IMR-90 (cell line): ENCODE measurements around the gene FCGR2B. TPM values are rescaled to one million over a fixed set of nuclear protein-coding genes. Genes with fewer than 3 reads are reported as not detected.
"Not testable (repeated sequence)": the region's sequence is repeated elsewhere in the genome, so short reads cannot be mapped to it uniquely, and the experiment has no call there.

Experiments used
- ATAC-seq: fragments of 200-7000 bp; cut with Tn5 transposase; 2 replicates; pipeline ENCODE4 v1.9.1; 2020; ENCODE audit warnings: low read depth, mild to moderate bottlenecking, moderate library complexity
- BruUV-seq: library from RNA; stranded (reverse); fragments of 400-500 nt; replicated peaks from 2 replicates; lab custom pipeline; 2021; lab: Mats Ljungman, UMichigan
- CTCF ChIA-PET: fragments of 300-600 bp; formaldehyde crosslinking; extraction: SDS; loops from one replicate; lab custom pipeline; 2021; ENCODE audit warnings: antibody characterized with exemption; lab: Yijun Ruan, JAX
- POLR2A ChIA-PET: fragments of 300-600 bp; sonication (Branson Sonifier 250); formaldehyde crosslinking; loops from one replicate; lab custom pipeline; 2022; ENCODE audit warnings: antibody characterized with exemption; ENCODE audit not compliant: unreplicated experiment; lab: Charles Lee
- DNase-seq: peaks from one replicate; pipeline ENCODE4 v3.0.0; 2013
- H2AFZ ChIP-seq: replicated peaks from 2 replicates; pipeline ENCODE3; 2013; ENCODE audit warnings: low read length, mild to moderate bottlenecking; ENCODE audit not compliant: poor library complexity
- H2AK5ac ChIP-seq: 2 replicates; pipeline ENCODE4 v1.6.1; 2013; ENCODE audit warnings: low read depth, low read length, inconsistent platforms
- H2AK9ac ChIP-seq: replicated peaks from 2 replicates; pipeline ENCODE3; 2013; ENCODE audit warnings: mild to moderate bottlenecking, low read depth, low read length, moderate library complexity; ENCODE audit not compliant: poor library complexity
- H2BK120ac ChIP-seq: 2 replicates; pipeline ENCODE4 v1.6.1; 2013; ENCODE audit warnings: low read depth, low read length, inconsistent platforms
- H2BK15ac ChIP-seq: 3 replicates; pipeline ENCODE4 v1.6.1; 2013; ENCODE audit warnings: low read depth, low read length, inconsistent platforms
- H2BK20ac ChIP-seq: 2 replicates; pipeline ENCODE4 v1.6.1; 2013; ENCODE audit warnings: low read depth, mild to moderate bottlenecking, inconsistent platforms, low read length, moderate library complexity
- H2BK5ac ChIP-seq: 2 replicates; pipeline ENCODE4 v1.6.1; 2013; ENCODE audit warnings: mild to moderate bottlenecking, low read depth, low read length, inconsistent platforms; ENCODE audit not compliant: poor library complexity, severe bottlenecking
- H3K14ac ChIP-seq: replicated peaks from 2 replicates; pipeline ENCODE4 v1.6.1; 2013; ENCODE audit warnings: low read depth, low read length, inconsistent platforms
- H3K18ac ChIP-seq: 2 replicates; pipeline ENCODE4 v1.6.1; 2013; ENCODE audit warnings: low read depth, low read length, control low read depth
- H3K23ac ChIP-seq: 2 replicates; pipeline ENCODE4 v1.6.1; 2013; ENCODE audit warnings: low read depth, low read length, inconsistent platforms
- H3K27ac ChIP-seq: 2 replicates; pipeline ENCODE4 v1.5.1; 2013; ENCODE audit warnings: mild to moderate bottlenecking, control low read depth, low read length; ENCODE audit not compliant: insufficient read depth
- H3K27me3 ChIP-seq: 2 replicates; pipeline ENCODE4 v1.6.1; 2013; ENCODE audit warnings: low read length; ENCODE audit not compliant: control insufficient read depth, insufficient read depth
- H3K36me3 ChIP-seq: 2 replicates; pipeline ENCODE4 v1.6.1; 2013; ENCODE audit warnings: low read length, mixed read lengths; ENCODE audit not compliant: control insufficient read depth, insufficient read depth
- H3K4ac ChIP-seq: 2 replicates; pipeline ENCODE4 v1.6.1; 2013; ENCODE audit warnings: low read depth, low read length, inconsistent platforms
- H3K4me1 ChIP-seq: 2 replicates; pipeline ENCODE4 v1.6.1; 2013; ENCODE audit warnings: low read length, mixed read lengths; ENCODE audit not compliant: control insufficient read depth, insufficient read depth
- H3K4me2 ChIP-seq: 2 replicates; pipeline ENCODE4 v1.6.1; 2013; ENCODE audit warnings: low read depth, mild to moderate bottlenecking, control low read depth, low read length, moderate library complexity
- H3K4me3 ChIP-seq: 2 replicates; pipeline ENCODE4 v1.5.1; 2013; ENCODE audit warnings: low read depth, mild to moderate bottlenecking, control low read depth, low read length, moderate library complexity; ENCODE audit not compliant: insufficient read depth
- H3K56ac ChIP-seq: 2 replicates; pipeline ENCODE4 v1.6.1; 2013; ENCODE audit warnings: low read length, inconsistent platforms; ENCODE audit not compliant: insufficient read depth; ENCODE audit errors: extremely low read depth
- H3K79me1 ChIP-seq, 2 experiments: 2 replicates each; pipeline ENCODE4 v1.6.1; 2013; ENCODE audit warnings: low read length in 2 of 2, inconsistent platforms in 1 of 2, low read depth in 1 of 2
- H3K9ac ChIP-seq: 2 replicates; pipeline ENCODE4 v1.6.1; 2013; ENCODE audit warnings: low read depth, low read length, control low read depth
- H3K9me1 ChIP-seq: 2 replicates; pipeline ENCODE4 v1.6.1; 2013; ENCODE audit warnings: low read length, inconsistent platforms; ENCODE audit not compliant: insufficient read depth
- H3K9me3 ChIP-seq: 2 replicates; pipeline ENCODE4 v1.6.1; 2013; ENCODE audit warnings: low read length; ENCODE audit not compliant: control insufficient read depth, insufficient read depth
- H4K20me1 ChIP-seq: 2 replicates; pipeline ENCODE4 v1.6.1; 2013; ENCODE audit warnings: low read length, inconsistent platforms; ENCODE audit not compliant: insufficient read depth
- H4K5ac ChIP-seq: 2 replicates; pipeline ENCODE4 v1.6.1; 2013; ENCODE audit warnings: mild to moderate bottlenecking, low read depth, low read length, control low read depth
- H4K8ac ChIP-seq, 2 experiments: 2 replicates each; pipeline ENCODE4 v1.6.1; 2013; ENCODE audit warnings: low read depth in 2 of 2, low read length in 2 of 2, control low read depth in 1 of 2, inconsistent platforms in 1 of 2
- H4K91ac ChIP-seq: 2 replicates; pipeline ENCODE4 v1.6.1; 2013; ENCODE audit warnings: low read depth, low read length, inconsistent platforms; ENCODE audit not compliant: insufficient read depth
- WGBS, 2 experiments: methylation state at CpG; one replicate each; pipeline versions ENCODE4 v1.1.5 to v1.1.7; 2013; ENCODE audit warnings: missing lambda C conversion rate in 2 of 2; ENCODE audit not compliant: insufficient read length in 1 of 2; ENCODE audit errors: extremely low coverage in 2 of 2; 5-methylcytosine and 5-hydroxymethylcytosine counted together
- dilution Hi-C: fragments of 300-500 bp; cut with HindIII; formaldehyde crosslinking; loops from one replicate; pipeline ENCODE4 v1.14.3; 2018; ENCODE audit warnings: low sequenced_read_pairs; ENCODE audit not compliant: unreplicated experiment
- in situ Hi-C: fragments of 300-500 bp; cut with MboI; formaldehyde crosslinking; loops from 3 replicates; pipeline ENCODE4 v1.14.3; 2019; ENCODE audit warnings: low sequenced_read_pairs, inconsistent platforms, mixed read lengths
- intact Hi-C: fragments of 100-400 bp; cut with micrococcal nuclease; formaldehyde crosslinking; loops from 2 replicates; pipeline ENCODE4 v1.10.0; 2022
- polyA plus RNA-seq, 3 experiments: library from polyadenylated mRNA; depleted of rRNA; stranded (reverse); fragments of >200 nt; gene quantifications; 2 replicates each; pipeline ENCODE4 v1.2.3, GENCODE V29; 2012; ENCODE audit warnings: low replicate concordance in 1 of 3
- total RNA-seq: library from RNA; depleted of rRNA; stranded (reverse); fragments of >200 nt; gene quantifications from 2 replicates; pipeline ENCODE4 v1.2.3, GENCODE V29; 2012

Gene FCGR2B
- total and polyA plus RNA-seq, 2 of the 4 experiments (the other 2 are of a cell fraction): not detected

DNA sequence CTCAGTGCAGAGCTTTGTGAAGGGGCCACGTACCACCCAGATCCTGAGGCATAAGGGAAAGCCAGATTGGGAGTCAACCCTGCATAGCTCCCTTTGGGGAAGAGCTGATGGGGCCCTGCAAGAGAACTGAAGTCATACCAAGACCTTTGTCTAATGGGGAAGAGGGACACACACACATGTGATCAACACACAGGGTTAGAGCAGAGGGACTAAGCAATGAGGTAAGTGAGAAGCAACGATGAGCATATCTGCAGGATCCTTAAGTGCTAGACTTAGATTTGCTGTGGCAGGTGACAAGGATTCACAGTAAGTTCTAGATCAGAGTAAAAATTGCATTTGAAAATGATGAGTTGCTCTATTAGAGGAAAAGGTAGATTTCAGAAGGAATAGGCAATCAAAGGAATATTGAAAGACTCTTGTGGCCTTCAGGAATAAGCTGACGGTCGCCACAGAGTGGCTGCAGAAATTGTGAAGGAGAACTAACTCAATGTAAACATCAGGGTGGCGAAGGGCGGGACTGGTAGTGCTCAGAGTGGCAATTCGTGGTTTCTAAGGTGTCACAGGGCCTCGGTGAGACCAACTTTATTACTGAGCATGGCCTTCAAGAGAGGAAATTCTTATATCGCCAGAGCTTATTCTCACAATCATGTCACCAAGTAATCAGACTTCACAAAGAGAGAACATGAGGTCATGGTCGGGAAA lies 36.3 kb upstream of the FCGR2B start:
- no CpG with 5 or more reads among the region's 10 CpGs for WGBS, 2 experiments
- H2BK120ac ChIP-seq, H4K8ac ChIP-seq, H3K36me3 ChIP-seq, H2AK5ac ChIP-seq, H3K9me3 ChIP-seq, ATAC-seq, H3K4me3 ChIP-seq, H3K4me2 ChIP-seq, H2AFZ ChIP-seq, H3K14ac ChIP-seq, H3K18ac ChIP-seq, H4K20me1 ChIP-seq, H3K9ac ChIP-seq, H2BK20ac ChIP-seq, BruUV-seq, POLR2A ChIA-PET, H3K27me3 ChIP-seq, H4K91ac ChIP-seq, H3K79me1 ChIP-seq, H2BK5ac ChIP-seq, H3K4me1 ChIP-seq, H4K5ac ChIP-seq, H3K56ac ChIP-seq, H3K9me1 ChIP-seq, CTCF ChIA-PET, H3K4ac ChIP-seq, H3K27ac ChIP-seq, intact Hi-C loops, H2AK9ac ChIP-seq, H3K23ac ChIP-seq, H2BK15ac ChIP-seq, DNase-seq, dilution Hi-C loops: not testable (repeated sequence)
- in situ Hi-C loops: loop anchor here (25.0 kb wide), 1 partner anchor 111 kb away; the partner anchor contains the start of gene DUSP12

DNA sequence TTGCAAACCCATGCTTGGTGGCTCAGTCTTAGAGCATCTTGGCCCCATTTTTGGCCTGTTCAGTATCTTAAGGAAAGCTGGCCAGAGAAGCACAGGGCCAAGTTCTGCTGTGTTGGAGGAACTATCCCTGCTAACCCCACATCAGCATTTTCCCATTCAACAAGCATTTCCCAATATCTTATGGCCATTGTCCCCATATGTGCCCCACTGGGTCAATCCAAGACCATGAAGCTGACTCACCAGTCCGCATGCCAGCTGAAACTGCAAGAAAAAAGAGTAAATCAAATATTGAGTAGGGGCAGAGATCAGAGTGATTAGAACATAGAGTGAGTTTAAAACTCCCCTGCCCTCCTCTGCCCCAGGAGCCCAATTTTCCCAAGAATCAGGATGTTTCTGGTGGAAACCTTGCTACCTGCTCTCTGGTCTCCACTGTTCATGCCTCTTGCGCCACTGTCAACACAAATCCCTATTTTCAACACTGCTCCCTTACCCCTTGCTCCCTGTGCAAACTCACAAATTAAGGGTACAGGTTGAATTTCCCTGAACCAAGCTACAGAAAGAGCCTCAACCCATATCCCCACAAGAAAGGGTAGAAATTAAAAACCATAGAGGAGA lies 32.7 kb upstream of the FCGR2B start:
- H2BK20ac ChIP-seq, H2BK120ac ChIP-seq, H3K9me3 ChIP-seq, H3K9me1 ChIP-seq, BruUV-seq, H2AK9ac ChIP-seq, H3K56ac ChIP-seq, H3K4me3 ChIP-seq, H2AK5ac ChIP-seq, H3K4ac ChIP-seq, intact Hi-C loops, H4K91ac ChIP-seq, H3K27ac ChIP-seq, H3K9ac ChIP-seq, H3K18ac ChIP-seq, CTCF ChIA-PET, H3K14ac ChIP-seq, ATAC-seq, H4K20me1 ChIP-seq, H3K23ac ChIP-seq, POLR2A ChIA-PET, H4K5ac ChIP-seq, H4K8ac ChIP-seq, H3K36me3 ChIP-seq, H2BK15ac ChIP-seq, H3K27me3 ChIP-seq, H3K79me1 ChIP-seq, H3K4me1 ChIP-seq, H2AFZ ChIP-seq, H3K4me2 ChIP-seq, DNase-seq, H2BK5ac ChIP-seq, dilution Hi-C loops: not testable (repeated sequence)
- in situ Hi-C loops: loop anchor here (25.0 kb wide), 1 partner anchor 107 kb away; the partner anchor contains the start of gene DUSP12
- no CpG with 5 or more reads among the region's 2 CpGs for WGBS, 2 experiments
